ENCODE data around the gene SHROOM3. TPM values are rescaled to one million over a fixed set of nuclear protein-coding genes. Genes with fewer than 3 reads are reported as not detected.

SHROOM3 gene
- polyA plus RNA-seq, 1 experiment = 9.5 TPM

GRCh38 chr4:76737180-76737579 is 302.2 kb downstream of the SHROOM3 start:
- Histone ChIP-seq H3K4me3 (ENCODE audit: low read depth, low read length) (no peak overlapping the region), H3K27me3 (ENCODE audit: control insufficient read depth, insufficient read depth, low read length) (no peaks in the 10 kb centered on the region), H3K27ac (ENCODE audit: low read depth, low read length) (peak overlapping the region; percentile 94), H3K9me3 (ENCODE audit: control insufficient read depth, insufficient read depth, low read length) (peaks cover 17% of the 10 kb centered on the region; the same call in 1 of the 2 replicates)
- ChIA-PET POLR2A (interaction anchor here (2.4 kb wide), 1 partner anchor 16 kb away, joined by 30 read pairs; no protein-coding TSS in a partner anchor), CTCF (interaction anchor here (0.6 to 0.9 kb wide), 2 partner anchors 14 to 308 kb away, joined by 3 read pairs; no protein-coding TSS in a partner anchor)
- TF ChIP-seq CTCF (IDR thresholded peaks at IDR 0.05; ENCODE audit: low read depth, low read length) = no peak
- no peak for DNase-seq (ENCODE audit: low read depth, low spot score)

GRCh38 chr4:76737771-76738085 is 302.7 kb downstream of the SHROOM3 start:
- Histone ChIP-seq H3K9me3 (ENCODE audit: control insufficient read depth, insufficient read depth, low read length) (peaks cover 17% of the 10 kb centered on the region; the same call in 1 of the 2 replicates), H3K27me3 (ENCODE audit: control insufficient read depth, insufficient read depth, low read length) (no peaks in the 10 kb centered on the region), H3K27ac (ENCODE audit: low read depth, low read length) (peak overlapping the region; percentile 94), H3K4me3 (ENCODE audit: low read depth, low read length) (0 out of 2 replicates have a peak overlapping the region, but pooled peaks have one; percentile 8)
- no peak for TF ChIP-seq CTCF (IDR thresholded peaks at IDR 0.05; ENCODE audit: low read depth, low read length)
- POLR2A ChIA-PET = interaction anchor here (0.8 to 2.4 kb wide), 7 partner anchors 8 to 250 kb away, joined by 3 to 30 read pairs (median 6); partner anchors contain the start of gene SEPTIN11
- DNase-seq (ENCODE audit: low read depth, low spot score) = no peak
- CTCF ChIA-PET = interaction anchor here (0.9 to 1.4 kb wide), 4 partner anchors 8 to 20 kb away, joined by 3 to 8 read pairs (median 4); no protein-coding TSS in a partner anchor

DNA sequence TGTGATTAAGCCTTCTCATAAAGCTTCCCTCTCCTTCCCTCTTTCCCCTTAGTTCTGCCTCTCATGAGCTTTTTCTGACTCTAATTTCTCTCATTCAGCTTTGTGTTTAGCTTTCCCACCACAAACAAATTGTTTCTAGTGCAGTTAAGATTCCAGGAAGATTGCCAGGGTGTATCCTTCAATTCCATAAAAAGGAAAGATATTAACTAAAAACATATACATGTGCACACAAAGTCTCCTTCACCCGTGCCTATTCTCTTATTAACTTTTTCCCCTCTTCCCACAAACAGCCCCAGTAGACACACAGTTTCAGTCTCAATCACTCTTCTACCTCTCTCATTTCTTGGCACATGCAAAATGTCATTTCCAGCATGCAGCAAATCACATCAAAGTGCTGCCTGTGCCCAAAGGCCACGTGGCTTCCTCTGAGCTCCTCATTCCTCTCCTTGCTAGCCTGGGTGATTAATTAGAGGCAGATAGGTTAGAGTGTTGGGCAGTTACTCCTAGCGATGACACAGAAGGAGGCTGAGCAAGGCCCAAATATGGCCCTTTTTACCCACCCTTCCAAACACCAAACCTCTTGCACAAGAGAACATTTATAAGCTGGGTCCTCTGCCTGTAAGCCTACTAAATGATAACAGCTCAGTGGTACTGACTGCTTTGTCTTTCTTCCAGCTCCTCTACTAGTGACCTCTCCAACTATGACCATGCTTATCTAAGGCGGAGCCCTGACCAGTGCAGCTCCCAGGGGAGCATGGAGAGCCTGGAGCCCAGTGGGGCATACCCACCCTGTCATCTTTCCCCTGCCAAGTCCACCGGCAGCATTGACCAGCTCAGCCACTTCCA is 303.3 kb downstream of the SHROOM3 start:
- ChIA-PET CTCF (interaction anchor here (0.6 to 1.4 kb wide), 7 partner anchors 9 to 1005 kb away, joined by 3 to 8 read pairs (median 5); no protein-coding TSS in a partner anchor), POLR2A (interaction anchor here (0.6 to 2.4 kb wide), 9 partner anchors 9 to 307 kb away, joined by 3 to 30 read pairs (median 5); partner anchors contain the start of gene SEPTIN11)
- DNase-seq (ENCODE audit: low read depth, low spot score) = peak; percentile 87
- no peak for TF ChIP-seq CTCF (IDR thresholded peaks at IDR 0.05; ENCODE audit: low read depth, low read length)
- no peaks in the 10 kb centered on the region for H3K27me3 ChIP-seq (ENCODE audit: control insufficient read depth, insufficient read depth, low read length)
- peak overlapping the region; percentile 8; the same call in 1 of the 2 replicates for H3K4me3 ChIP-seq (ENCODE audit: low read depth, low read length)
- peak overlapping the region; percentile 94 for H3K27ac ChIP-seq (ENCODE audit: low read depth, low read length)
- H3K9me3 ChIP-seq (ENCODE audit: control insufficient read depth, insufficient read depth, low read length) = peaks cover 17% of the 10 kb centered on the region; the same call in 1 of the 2 replicates

- H3K4me3 ChIP-seq (ENCODE audit: low read depth, low read length) = no peak overlapping the region
- CTCF ChIA-PET = no interaction called here
- H3K9me3 ChIP-seq (ENCODE audit: control insufficient read depth, insufficient read depth, low read length) = peaks cover 17% of the 10 kb centered on the region; the same call in 1 of the 2 replicates
- POLR2A ChIA-PET = interaction anchor here (0.9 kb wide), 1 partner anchor 13 kb away, joined by 4 read pairs; no protein-coding TSS in a partner anchor
- no peak for DNase-seq (ENCODE audit: low read depth, low spot score)
- no peaks in the 10 kb centered on the region for H3K27me3 ChIP-seq (ENCODE audit: control insufficient read depth, insufficient read depth, low read length)
- H3K27ac ChIP-seq (ENCODE audit: low read depth, low read length) = no peak overlapping the region
- TF ChIP-seq CTCF (IDR thresholded peaks at IDR 0.05; ENCODE audit: low read depth, low read length) = no peak
Observed at GRCh38 chr4:76740192-76740591, 305.2 kb downstream of the SHROOM3 start.
